Activated naive CD4-positive, alpha-beta T cell treated with anti-CD3 and anti-CD28 coated beads, Interleukin-2, amount 10 ng/mL, durations not matched to agents 7 days and 5 days (primary cell): ENCODE data around the gene LARP1.
"Not testable (repeated sequence)": the region's sequence is repeated elsewhere in the genome, so short reads cannot be mapped to it uniquely, and the experiment has no call there.

Experiments
- CTCF ChIA-PET: fragments of 350-600 bp; sonication (Branson Sonifier 250); formaldehyde crosslinking; loops from one replicate; lab custom pipeline; 2021; ENCODE audit warnings: antibody characterized with exemption; lab: Charles Lee
- DNase-seq: peaks from one replicate; pipeline ENCODE4 v3.0.0-alpha.2; 2020
- H3K27ac Mint-ChIP-seq: one replicate; pipeline ENCODE4 v1.8.0; 2021; ENCODE audit warnings: mild to moderate bottlenecking, moderate library complexity, mixed read lengths
- H3K27me3 Mint-ChIP-seq: one replicate; pipeline ENCODE4 v1.8.0; 2021; ENCODE audit warnings: mild to moderate bottlenecking, mixed read lengths
- H3K36me3 Mint-ChIP-seq: one replicate; pipeline ENCODE4 v1.8.0; 2021; ENCODE audit warnings: mixed read lengths
- H3K4me1 Mint-ChIP-seq: one replicate; pipeline ENCODE4 v1.8.0; 2021; ENCODE audit warnings: mixed read lengths
- H3K4me3 Mint-ChIP-seq: one replicate; pipeline ENCODE4 v1.8.0; 2021; ENCODE audit warnings: mild to moderate bottlenecking, moderate library complexity, mixed read lengths
- H3K9me3 Mint-ChIP-seq: one replicate; pipeline ENCODE4 v1.8.0; 2021; ENCODE audit warnings: mixed read lengths

LARP1 gene

GRCh38 chr5:154822896-154823295 is 67.7 kb downstream of the LARP1 start:
- H3K4me3 Mint-ChIP-seq, CTCF ChIA-PET, H3K9me3 Mint-ChIP-seq, H3K27me3 Mint-ChIP-seq, DNase-seq: not testable (repeated sequence)
- Mint-ChIP-seq H3K27ac (peak overlapping the region; percentile 65), H3K4me1 (peaks cover 28% of the 10 kb centered on the region), H3K36me3 (peaks cover 36% of the 10 kb centered on the region)

GRCh38 chr5:154823605-154824004 is 68.4 kb downstream of the LARP1 start:
- Mint-ChIP-seq H3K9me3 (no peaks in the 10 kb centered on the region), H3K27me3 (no peaks in the 10 kb centered on the region), H3K4me1 (peaks cover 32% of the 10 kb centered on the region), H3K27ac (peak overlapping the region; percentile 42), H3K4me3 (no peak overlapping the region), H3K36me3 (peaks cover 36% of the 10 kb centered on the region)
- no peak for DNase-seq
- CTCF ChIA-PET, result no interaction called here

- CTCF ChIA-PET, result no interaction called here
- no peaks in the 10 kb centered on the region for H3K27me3 Mint-ChIP-seq
- peaks cover 32% of the 10 kb centered on the region for H3K4me1 Mint-ChIP-seq
- peaks cover 32% of the 10 kb centered on the region for H3K36me3 Mint-ChIP-seq
- no peak overlapping the region for H3K27ac Mint-ChIP-seq
- H3K9me3 Mint-ChIP-seq, result no peaks in the 10 kb centered on the region
- H3K4me3 Mint-ChIP-seq, result no peak overlapping the region
- no peak for DNase-seq
Measured at GRCh38 chr5:154824070-154824469, 68.9 kb downstream of the LARP1 start.

GRCh38 chr5:154829181-154829588 is 74.0 kb downstream of the LARP1 start:
- Mint-ChIP-seq H3K27me3 (no peaks in the 10 kb centered on the region), H3K9me3 (no peaks in the 10 kb centered on the region), H3K27ac (peak overlapping the region; percentile 91), H3K4me1 (peaks cover 59% of the 10 kb centered on the region), H3K36me3 (peaks cover 34% of the 10 kb centered on the region), H3K4me3 (peak overlapping the region; percentile 11)
- no peak for DNase-seq
- CTCF ChIA-PET, result no interaction called here

GRCh38 chr5:154829589-154830218 is 74.5 kb downstream of the LARP1 start:
- DNase-seq, result peak; percentile 49
- Mint-ChIP-seq H3K4me1 (peaks cover 64% of the 10 kb centered on the region), H3K36me3 (peaks cover 34% of the 10 kb centered on the region), H3K9me3 (no peaks in the 10 kb centered on the region), H3K27ac (peak overlapping the region; percentile 91), H3K4me3 (peak overlapping the region; percentile 11), H3K27me3 (no peaks in the 10 kb centered on the region)
- CTCF ChIA-PET, result no interaction called here

GRCh38 chr5:154830219-154830595 is 75.0 kb downstream of the LARP1 start:
- CTCF ChIA-PET, result no interaction called here
- Mint-ChIP-seq H3K4me3 (no peak overlapping the region), H3K9me3 (no peaks in the 10 kb centered on the region), H3K4me1 (peaks cover 68% of the 10 kb centered on the region), H3K27me3 (no peaks in the 10 kb centered on the region), H3K27ac (peak overlapping the region; percentile 91), H3K36me3 (peaks cover 34% of the 10 kb centered on the region)
- no peak for DNase-seq

- Mint-ChIP-seq H3K36me3 (peaks cover 33% of the 10 kb centered on the region), H3K27ac (peak overlapping the region; percentile 91), H3K4me3 (no peak overlapping the region), H3K9me3 (no peaks in the 10 kb centered on the region), H3K27me3 (no peaks in the 10 kb centered on the region), H3K4me1 (peaks cover 67% of the 10 kb centered on the region)
- CTCF ChIA-PET, result no interaction called here
- no peak for DNase-seq
Measured at GRCh38 chr5:154830596-154830995, 75.4 kb downstream of the LARP1 start.

GRCh38 chr5:154831451-154831850 is 76.3 kb downstream of the LARP1 start:
- Mint-ChIP-seq H3K27ac (no peak overlapping the region), H3K36me3 (peaks cover 28% of the 10 kb centered on the region), H3K27me3 (no peaks in the 10 kb centered on the region), H3K4me1 (peaks cover 61% of the 10 kb centered on the region), H3K4me3 (no peak overlapping the region), H3K9me3 (no peaks in the 10 kb centered on the region)
- no peak for DNase-seq
- CTCF ChIA-PET, result no interaction called here

GRCh38 chr5:154832804-154833203 is 77.6 kb downstream of the LARP1 start:
- H3K27me3 Mint-ChIP-seq, result not testable (repeated sequence)

GRCh38 chr5:154834053-154834452 is 78.9 kb downstream of the LARP1 start:
- Mint-ChIP-seq H3K27ac (no peak overlapping the region), H3K4me3 (no peak overlapping the region), H3K27me3 (no peaks in the 10 kb centered on the region), H3K36me3 (peaks cover 25% of the 10 kb centered on the region), H3K4me1 (peaks cover 39% of the 10 kb centered on the region), H3K9me3 (no peaks in the 10 kb centered on the region)
- CTCF ChIA-PET, result no interaction called here
- no peak for DNase-seq

More at GRCh38 chr5:154832804-154833203, 77.6 kb downstream of the LARP1 start:
- H3K36me3 Mint-ChIP-seq, result peaks cover 25% of the 10 kb centered on the region
- H3K4me1 Mint-ChIP-seq, result peaks cover 51% of the 10 kb centered on the region
- H3K4me3 Mint-ChIP-seq, DNase-seq, H3K27ac Mint-ChIP-seq, CTCF ChIA-PET, H3K9me3 Mint-ChIP-seq: not testable (repeated sequence)

GRCh38 chr5:154835701-154836052 is 80.5 kb downstream of the LARP1 start:
- H3K27me3 Mint-ChIP-seq, CTCF ChIA-PET, H3K4me3 Mint-ChIP-seq, DNase-seq, H3K9me3 Mint-ChIP-seq, H3K27ac Mint-ChIP-seq: not testable (repeated sequence)
- Mint-ChIP-seq H3K4me1 (peaks cover 22% of the 10 kb centered on the region), H3K36me3 (peaks cover 16% of the 10 kb centered on the region)

GRCh38 chr5:154836225-154836624 is 81.0 kb downstream of the LARP1 start:
- Mint-ChIP-seq H3K27ac (no peak overlapping the region), H3K4me3 (no peak overlapping the region), H3K4me1 (peaks cover 17% of the 10 kb centered on the region), H3K9me3 (no peaks in the 10 kb centered on the region), H3K27me3 (no peaks in the 10 kb centered on the region), H3K36me3 (peaks cover 12% of the 10 kb centered on the region)
- CTCF ChIA-PET, result no interaction called here
- DNase-seq, result no peak

- no peak overlapping the region for H3K27ac Mint-ChIP-seq
- CTCF ChIA-PET, result no interaction called here
- no peaks in the 10 kb centered on the region for H3K27me3 Mint-ChIP-seq
- H3K36me3 Mint-ChIP-seq, result peaks cover 9% of the 10 kb centered on the region
- no peak overlapping the region for H3K4me3 Mint-ChIP-seq
- peaks cover 13% of the 10 kb centered on the region for H3K4me1 Mint-ChIP-seq
- no peak for DNase-seq
- no peaks in the 10 kb centered on the region for H3K9me3 Mint-ChIP-seq
Measured at GRCh38 chr5:154837009-154837901, 82.1 kb downstream of the LARP1 start.

- H3K4me3 Mint-ChIP-seq, result no peak overlapping the region
- H3K36me3 Mint-ChIP-seq, result peaks cover 3% of the 10 kb centered on the region
- DNase-seq, result no peak
- no peak overlapping the region for H3K27ac Mint-ChIP-seq
- H3K9me3 Mint-ChIP-seq, result no peaks in the 10 kb centered on the region
- CTCF ChIA-PET, result interaction anchor here (0.8 kb wide), 1 partner anchor 27 kb away, joined by 3 read pairs; no protein-coding TSS in a partner anchor
- H3K4me1 Mint-ChIP-seq, result no peaks in the 10 kb centered on the region
- no peaks in the 10 kb centered on the region for H3K27me3 Mint-ChIP-seq
Measured at GRCh38 chr5:154840435-154841272, 85.5 kb downstream of the LARP1 start.
